ENCODE measurements around the gene TPD52L2. TPM values are rescaled to one million over a fixed set of nuclear protein-coding genes. Genes with fewer than 3 reads are reported as not detected.

Gene TPD52L2
- total RNA-seq, 1 experiment from 2014 or later, result 293 TPM

- no peaks in the 10 kb centered on the region for H3K9me3 Mint-ChIP-seq (ENCODE audit: unreplicated experiment)
- H3K4me1 Mint-ChIP-seq (ENCODE audit: low read depth, unreplicated experiment), result no peaks in the 10 kb centered on the region
- TF ChIP-seq CTCF (IDR thresholded peaks at IDR 0.05; ENCODE audit: insufficient read depth in 1 of 2, low read depth in 1 of 2, low read length in 1 of 2, severe bottlenecking in 1 of 2, unreplicated experiment in 1 of 2), result no peak
- Histone ChIP-seq H3K4me3 (ENCODE audit: low read depth, low read length) (no peak overlapping the region), H3K36me3 (ENCODE audit: control insufficient read depth, insufficient read depth, low read length) (peaks cover 19% of the 10 kb centered on the region), H3K27me3 (replicated peaks; ENCODE audit: control insufficient read depth, insufficient read depth, low read length) (no peaks in the 10 kb centered on the region), H3K4me1 (no peaks in the 10 kb centered on the region), H3K9me3 (no peaks in the 10 kb centered on the region)
- intact Hi-C loops (cut with micrococcal nuclease; ENCODE audit: unreplicated experiment), result no loop called here
- CTCF ChIA-PET, result interaction anchor here (0.6 to 2.1 kb wide), 2 partner anchors 156 to 344 kb away, joined by 3 to 5 read pairs; no protein-coding TSS in a partner anchor
- no peaks in the 10 kb centered on the region for H3K27me3 Mint-ChIP-seq (ENCODE audit: insufficient read depth, unreplicated experiment)
- no peak overlapping the region for H3K4me3 Mint-ChIP-seq (ENCODE audit: unreplicated experiment)
- BruUV-seq (replicated peaks), result no TSS peak
- H3K36me3 Mint-ChIP-seq (ENCODE audit: insufficient read depth, unreplicated experiment), result peaks cover 95% of the 10 kb centered on the region
- H3K27ac Mint-ChIP-seq (ENCODE audit: unreplicated experiment), result peak overlapping the region; percentile 1
- no peak for DNase-seq
- POLR2A ChIA-PET, result interaction anchor here (0.5 kb wide), 1 partner anchor 123 kb away, joined by 4 read pairs; no protein-coding TSS in a partner anchor
Observed at GRCh38 chr20:63882257-63883200, 17.5 kb downstream of the TPD52L2 start.

GRCh38 chr20:63883201-63883593, 18.1 kb downstream of the TPD52L2 start:
- Mint-ChIP-seq H3K27me3 (ENCODE audit: insufficient read depth, unreplicated experiment) (no peaks in the 10 kb centered on the region), H3K9me3 (ENCODE audit: unreplicated experiment) (no peaks in the 10 kb centered on the region), H3K4me1 (ENCODE audit: low read depth, unreplicated experiment) (no peaks in the 10 kb centered on the region), H3K36me3 (ENCODE audit: insufficient read depth, unreplicated experiment) (peaks cover 95% of the 10 kb centered on the region), H3K27ac (ENCODE audit: unreplicated experiment) (peak overlapping the region; percentile 1), H3K4me3 (ENCODE audit: unreplicated experiment) (no peak overlapping the region)
- Histone ChIP-seq H3K27me3 (replicated peaks; ENCODE audit: control insufficient read depth, insufficient read depth, low read length) (no peaks in the 10 kb centered on the region), H3K9me3 (no peaks in the 10 kb centered on the region), H3K4me1 (no peaks in the 10 kb centered on the region), H3K4me3 (ENCODE audit: low read depth, low read length) (no peak overlapping the region), H3K36me3 (ENCODE audit: control insufficient read depth, insufficient read depth, low read length) (peaks cover 19% of the 10 kb centered on the region)
- no TSS peak for BruUV-seq (replicated peaks)
- CTCF ChIA-PET, result interaction anchor here (2.1 kb wide), 1 partner anchor 155 kb away, joined by 5 read pairs; no protein-coding TSS in a partner anchor
- POLR2A ChIA-PET, result no interaction called here
- no peak for TF ChIP-seq CTCF (IDR thresholded peaks at IDR 0.05; ENCODE audit: insufficient read depth in 1 of 2, low read depth in 1 of 2, low read length in 1 of 2, severe bottlenecking in 1 of 2, unreplicated experiment in 1 of 2)
- intact Hi-C loops (cut with micrococcal nuclease; ENCODE audit: unreplicated experiment), result no loop called here
- no peak for DNase-seq

GRCh38 chr20:63884506-63885263, 19.6 kb downstream of the TPD52L2 start:
- Mint-ChIP-seq H3K4me1 (ENCODE audit: low read depth, unreplicated experiment) (no peaks in the 10 kb centered on the region), H3K9me3 (ENCODE audit: unreplicated experiment) (no peaks in the 10 kb centered on the region), H3K27ac (ENCODE audit: unreplicated experiment) (no peak overlapping the region), H3K4me3 (ENCODE audit: unreplicated experiment) (no peak overlapping the region), H3K27me3 (ENCODE audit: insufficient read depth, unreplicated experiment) (no peaks in the 10 kb centered on the region), H3K36me3 (ENCODE audit: insufficient read depth, unreplicated experiment) (peaks cover 93% of the 10 kb centered on the region)
- Histone ChIP-seq H3K27me3 (replicated peaks; ENCODE audit: control insufficient read depth, insufficient read depth, low read length) (no peaks in the 10 kb centered on the region), H3K36me3 (ENCODE audit: control insufficient read depth, insufficient read depth, low read length) (peaks cover 23% of the 10 kb centered on the region), H3K4me3 (ENCODE audit: low read depth, low read length) (no peak overlapping the region), H3K9me3 (no peaks in the 10 kb centered on the region), H3K4me1 (0 out of 2 replicates have a peak, but pooled peaks cover 8% of the 10 kb centered on the region)
- CTCF ChIA-PET, result no interaction called here
- no peak for TF ChIP-seq CTCF (IDR thresholded peaks at IDR 0.05; ENCODE audit: insufficient read depth in 1 of 2, low read depth in 1 of 2, low read length in 1 of 2, severe bottlenecking in 1 of 2, unreplicated experiment in 1 of 2)
- POLR2A ChIA-PET, result no interaction called here
- no peak for DNase-seq
- intact Hi-C loops (cut with micrococcal nuclease; ENCODE audit: unreplicated experiment), result no loop called here
- no TSS peak for BruUV-seq (replicated peaks)
